GM23338 (cell line): ENCODE measurements around the gene ARHGEF39. TPM values are rescaled to one million over a fixed set of nuclear protein-coding genes. Genes with fewer than 3 reads are reported as not detected.
"Not testable (repeated sequence)": the region's sequence is repeated elsewhere in the genome, so short reads cannot be mapped to it uniquely, and the experiment has no call there.

Experiments used
- ATAC-seq: fragments of 200-7000 bp; cut with Tn5 transposase; 3 replicates; pipeline ENCODE4 v1.9.1; 2020
- DNase-seq: peaks from one replicate; pipeline ENCODE4 v3.0.0-alpha.2; 2015; ENCODE audit warnings: low spot score
- H2AFZ ChIP-seq: fragments of 200-600 bp; sonication (generic); 2 replicates; pipeline ENCODE4 v1.8.0; 2016; ENCODE audit warnings: antibody characterized with exemption, mild to moderate bottlenecking, moderate library complexity
- H3F3A ChIP-seq: fragments of 200-600 bp; sonication (generic); replicated peaks from 2 replicates; pipeline ENCODE4 v1.8.0; 2017; ENCODE audit warnings: antibody characterized with exemption, mixed run types, low read depth
- H3K27ac ChIP-seq: fragments of 200-600 bp; sonication (generic); 2 replicates; pipeline ENCODE4 v1.6.1; 2016; ENCODE audit warnings: low read depth
- H3K27me3 ChIP-seq: fragments of 200-600 bp; sonication (generic); 2 replicates; pipeline ENCODE4 v1.8.0; 2016; ENCODE audit warnings: mild to moderate bottlenecking, mixed run types, moderate library complexity; ENCODE audit not compliant: insufficient read depth
- H3K36me3 ChIP-seq: fragments of 200-600 bp; sonication (generic); 2 replicates; pipeline ENCODE4 v1.8.0; 2016; ENCODE audit warnings: mild to moderate bottlenecking; ENCODE audit not compliant: insufficient read depth
- H3K4me1 ChIP-seq: fragments of 200-600 bp; sonication (generic); 2 replicates; pipeline ENCODE4 v1.8.0; 2016; ENCODE audit warnings: mild to moderate bottlenecking, moderate library complexity; ENCODE audit not compliant: insufficient read depth
- H3K4me2 ChIP-seq: fragments of 200-600 bp; sonication (generic); 2 replicates; pipeline ENCODE4 v1.7.1; 2017; ENCODE audit warnings: mixed run types
- H3K4me3 ChIP-seq: fragments of 200-600 bp; sonication (generic); 2 replicates; pipeline ENCODE4 v1.6.1; 2016; ENCODE audit warnings: mixed run types
- H3K79me2 ChIP-seq: fragments of 200-600 bp; sonication (generic); replicated peaks from 2 replicates; pipeline ENCODE4 v1.8.0; 2017; ENCODE audit warnings: mild to moderate bottlenecking; ENCODE audit not compliant: insufficient read depth
- H3K9me2 ChIP-seq: fragments of 200-600 bp; sonication (generic); 2 replicates; pipeline ENCODE4 v1.8.0; 2017; ENCODE audit not compliant: insufficient read depth
- H4K20me1 ChIP-seq: fragments of 200-600 bp; sonication (generic); replicated peaks from 2 replicates; pipeline ENCODE4 v1.8.0; 2017; ENCODE audit warnings: mild to moderate bottlenecking; ENCODE audit not compliant: insufficient read depth
- H3K27ac Mint-ChIP-seq: 2 replicates; pipeline ENCODE4 v1.8.0; 2020; ENCODE audit warnings: inconsistent platforms, mild to moderate bottlenecking, moderate library complexity, mixed read lengths
- H3K27me3 Mint-ChIP-seq: 3 replicates; pipeline ENCODE4 v1.8.0; 2022; ENCODE audit warnings: low read depth, mild to moderate bottlenecking, moderate library complexity, mixed read lengths, inconsistent platforms; ENCODE audit not compliant: insufficient read depth, poor library complexity
- H3K36me3 Mint-ChIP-seq: 3 replicates; pipeline ENCODE4 v1.8.0; 2021; ENCODE audit warnings: low read depth, mild to moderate bottlenecking, inconsistent platforms, moderate library complexity, mixed read lengths
- H3K4me1 Mint-ChIP-seq: 3 replicates; pipeline ENCODE4 v1.8.0; 2020; ENCODE audit warnings: mild to moderate bottlenecking, inconsistent platforms, mixed read lengths
- H3K4me3 Mint-ChIP-seq: 3 replicates; pipeline ENCODE4 v1.8.0; 2021; ENCODE audit warnings: moderate library complexity, mild to moderate bottlenecking, inconsistent platforms, mixed read lengths
- H3K9me3 Mint-ChIP-seq: 3 replicates; pipeline ENCODE4 v1.8.0; 2020; ENCODE audit warnings: moderate library complexity, mild to moderate bottlenecking, inconsistent platforms, mixed read lengths
- CREB1 ChIP-seq: fragments of 250-450 bp; sonication (Bioruptor Pico); IDR thresholded peaks from 2 replicates; pipeline ENCODE4 v1.5.0; 2020; ENCODE audit warnings: low read depth, mild to moderate bottlenecking, moderate library complexity
- CTCF ChIP-seq, 2 experiments: fragments of 200-600 bp in 1 of 2; sonication (generic) in 1 of 2; conservative IDR thresholded peaks; 2 replicates each; pipeline versions ENCODE4 v1.5.1 to v1.6.1; 2016 to 2017; ENCODE audit warnings: antibody characterized with exemption in 2 of 2, low read depth in 2 of 2, mild to moderate bottlenecking in 2 of 2, moderate library complexity in 1 of 2
- ETS1 ChIP-seq: IDR thresholded peaks from 2 replicates; pipeline ENCODE4 v1.6.1; 2016; ENCODE audit warnings: antibody characterized with exemption
- EZH2 ChIP-seq: fragments of 200-600 bp; sonication (generic); IDR thresholded peaks from one replicate; pipeline ENCODE4 v1.8.0; 2017; ENCODE audit warnings: antibody characterized with exemption, mild to moderate bottlenecking, low read depth; ENCODE audit not compliant: unreplicated experiment
- EZH2phosphoT487 ChIP-seq: fragments of 200-600 bp; sonication (generic); IDR thresholded peaks from one replicate; pipeline ENCODE4 v1.8.1; 2018; ENCODE audit warnings: antibody characterized with exemption; ENCODE audit not compliant: unreplicated experiment
- JUNB ChIP-seq: IDR thresholded peaks from one replicate; pipeline ENCODE4 v1.6.1; 2016; ENCODE audit warnings: antibody characterized with exemption; ENCODE audit not compliant: unreplicated experiment
- NANOG ChIP-seq: IDR thresholded peaks from 2 replicates; pipeline ENCODE4 v1.6.1; 2016; ENCODE audit warnings: antibody characterized with exemption, borderline replicate concordance
- POLR2AphosphoS5 ChIP-seq: IDR thresholded peaks from 2 replicates; pipeline ENCODE4 v1.6.1; 2016; ENCODE audit warnings: antibody characterized with exemption, low read depth
- REST ChIP-seq: IDR thresholded peaks from one replicate; pipeline ENCODE4 v1.6.1; 2018; ENCODE audit warnings: antibody characterized with exemption; ENCODE audit not compliant: unreplicated experiment
- STAT1 ChIP-seq: IDR thresholded peaks from one replicate; pipeline ENCODE4 v1.6.1; 2016; ENCODE audit warnings: antibody characterized with exemption; ENCODE audit not compliant: unreplicated experiment
- ZNF114 ChIP-seq: fragments of 250-450 bp; sonication (Bioruptor Pico); IDR thresholded peaks from 2 replicates; pipeline ENCODE4 v1.5.0; 2020; ENCODE audit warnings: mild to moderate bottlenecking, moderate library complexity
- polyA plus RNA-seq: library from polyadenylated mRNA; unstranded; fragments of >200 nt; fragmentation: Nextera tagmentation; extraction: Ambion mirVana; gene quantifications from 2 replicates; pipeline ENCODE4 v1.2.1, GENCODE V29; 2016
- total RNA-seq: library from RNA; depleted of rRNA; stranded (reverse); fragments of >200 nt; shearing (Covaris generic); gene quantifications from 2 replicates; pipeline ENCODE4 v1.2.3, GENCODE V29; 2014

The ARHGEF39 gene
- total and polyA plus RNA-seq, 2 experiments from 2014 or later = 16.8 to 31.0 TPM

GRCh38 chr9:35646153-35646532 is 18.9 kb downstream of the ARHGEF39 start:
- Mint-ChIP-seq H3K4me3 (peak overlapping the region; percentile 83), H3K36me3 (peaks cover under 1% of the 10 kb centered on the region)

GRCh38 chr9:35645736-35646135 is 19.3 kb downstream of the ARHGEF39 start:
- DNase-seq (peak; percentile 30), ATAC-seq (peak; percentile 2; the same call in 2 of the 3 replicates)
- Mint-ChIP-seq H3K4me3 (peak overlapping the region; percentile 83), H3K4me1 (peaks cover 39% of the 10 kb centered on the region), H3K27me3 (peaks cover 31% of the 10 kb centered on the region)
- Histone ChIP-seq H3K4me1 (peaks cover 34% of the 10 kb centered on the region), H2AFZ (peak overlapping the region; percentile 99), H3K27ac (peak overlapping the region; percentile 87), H3F3A (peaks cover 15% of the 10 kb centered on the region; the same call in 1 of the 2 replicates), H3K4me2 (peak overlapping the region; percentile 97), H3K4me3 (peak overlapping the region; percentile 95)
- not testable (repeated sequence) for H3K9me3 Mint-ChIP-seq, H3K79me2 ChIP-seq, H3K36me3 Mint-ChIP-seq, H4K20me1 ChIP-seq, H3K27me3 ChIP-seq, H3K9me2 ChIP-seq, H3K27ac Mint-ChIP-seq, H3K36me3 ChIP-seq

More at GRCh38 chr9:35646153-35646532, 18.9 kb downstream of the ARHGEF39 start:
- peaks cover 15% of the 10 kb centered on the region; the same call in 1 of the 2 replicates for H3F3A ChIP-seq
- no peaks in the 10 kb centered on the region for H3K9me2 ChIP-seq
- no peaks in the 10 kb centered on the region for H3K79me2 ChIP-seq
- H4K20me1 ChIP-seq = no peaks in the 10 kb centered on the region
- peak overlapping the region; percentile 87 for H3K27ac ChIP-seq
- ATAC-seq (peak; percentile 72), DNase-seq (peak; percentile 91)
- H3K27me3 ChIP-seq = no peaks in the 10 kb centered on the region
- TF ChIP-seq CTCF (conservative IDR thresholded peaks at IDR 0.05; ENCODE audit: low read depth in 2 of 2) (peak; percentile 18 to 33; a peak in 2 of 4 replicates), ETS1 (0 out of 2 replicates have a peak, but pooled peaks have one; percentile 28), NANOG (no peak), ZNF114 (no peak)
- peaks cover 43% of the 10 kb centered on the region for H3K4me1 Mint-ChIP-seq
- peak overlapping the region; percentile 95 for H3K4me3 ChIP-seq
- H3K9me3 Mint-ChIP-seq = peaks cover 3% of the 10 kb centered on the region
- H2AFZ ChIP-seq = peak overlapping the region; percentile 99
- H3K27ac Mint-ChIP-seq = peak overlapping the region; percentile 80
- peaks cover 32% of the 10 kb centered on the region for H3K27me3 Mint-ChIP-seq
- peak overlapping the region; percentile 97 for H3K4me2 ChIP-seq
- H3K36me3 ChIP-seq = no peaks in the 10 kb centered on the region
- peaks cover 38% of the 10 kb centered on the region for H3K4me1 ChIP-seq

- Mint-ChIP-seq H3K4me1 (peaks cover 13% of the 10 kb centered on the region), H3K9me3 (peaks cover 7% of the 10 kb centered on the region), H3K36me3 (peaks cover 10% of the 10 kb centered on the region), H3K27ac (no peak overlapping the region), H3K27me3 (peaks cover 21% of the 10 kb centered on the region), H3K4me3 (no peak overlapping the region)
- no peak overlapping the region for H2AFZ ChIP-seq
- H3K4me1 ChIP-seq = peaks cover 12% of the 10 kb centered on the region
- no peak for ATAC-seq
- H3K79me2 ChIP-seq = no peaks in the 10 kb centered on the region
- no peaks in the 10 kb centered on the region for H3K36me3 ChIP-seq
- H4K20me1 ChIP-seq = no peaks in the 10 kb centered on the region
- H3K4me2 ChIP-seq = no peak overlapping the region
- no peaks in the 10 kb centered on the region for H3K9me2 ChIP-seq
- H3K4me3 ChIP-seq = no peak overlapping the region
- no peak overlapping the region for H3K27ac ChIP-seq
- H3F3A ChIP-seq = peaks cover 14% of the 10 kb centered on the region; the same call in 1 of the 2 replicates
- no peaks in the 10 kb centered on the region for H3K27me3 ChIP-seq
- DNase-seq = no peak
- no peak for TF ChIP-seq CTCF (conservative IDR thresholded peaks at IDR 0.05; ENCODE audit: low read depth in 2 of 2)
- TF ChIP-seq EZH2 = no peak
- TF ChIP-seq CREB1 (CRISPR knock-in tag) = no peak
- no peak for TF ChIP-seq ZNF114
- TF ChIP-seq STAT1 = no peak
- no peak for TF ChIP-seq EZH2phosphoT487
- no peak for TF ChIP-seq NANOG
- no peak for TF ChIP-seq POLR2AphosphoS5
- TF ChIP-seq REST = no peak
- no peak for TF ChIP-seq JUNB
Measured at GRCh38 chr9:35643046-35643445, 21.9 kb downstream of the ARHGEF39 start.
